ENCODE data around the gene F13B. TPM values are rescaled to one million over a fixed set of nuclear protein-coding genes. Genes with fewer than 3 reads are reported as not detected.

F13B gene
- total RNA-seq, 4 donors from 2014 or later = not detected

GRCh38 chr1:197029749-197030148 is 37.3 kb downstream of the F13B start:
- Histone ChIP-seq H3K27ac (no peak overlapping the region), H3K27me3 (no peaks in the 10 kb centered on the region), H3K4me1 (no peaks in the 10 kb centered on the region), H3K9me3 (no peaks in the 10 kb centered on the region), H3K4me3 (no peak overlapping the region), H3K36me3 (no peaks in the 10 kb centered on the region)
- TF ChIP-seq CTCF (IDR thresholded peaks at IDR 0.05) (no peak), POLR2A (IDR thresholded peaks at IDR 0.05) (no peak)
- intact Hi-C loops (cut with DNase I; ENCODE audit: low total_unique reads) = no loop called here
- no peak for DNase-seq

GRCh38 chr1:197027359-197027758 is 39.7 kb downstream of the F13B start:
- Histone ChIP-seq H3K27ac (no peak overlapping the region), H3K4me1 (no peaks in the 10 kb centered on the region), H3K9me3 (no peaks in the 10 kb centered on the region), H3K4me3 (no peak overlapping the region), H3K36me3 (no peaks in the 10 kb centered on the region), H3K27me3 (no peaks in the 10 kb centered on the region)
- no peak for DNase-seq
- intact Hi-C loops (cut with DNase I; ENCODE audit: low total_unique reads) = no loop called here
- no peak for TF ChIP-seq CTCF (IDR thresholded peaks at IDR 0.05)
- no peak for TF ChIP-seq POLR2A (IDR thresholded peaks at IDR 0.05)

- DNase-seq = no peak
- no peak for TF ChIP-seq CTCF (IDR thresholded peaks at IDR 0.05)
- TF ChIP-seq POLR2A (IDR thresholded peaks at IDR 0.05) = no peak
- H3K27ac ChIP-seq = no peak overlapping the region
- no peaks in the 10 kb centered on the region for H3K27me3 ChIP-seq
- H3K4me3 ChIP-seq = no peak overlapping the region
- H3K9me3 ChIP-seq = no peaks in the 10 kb centered on the region
- no peaks in the 10 kb centered on the region for H3K36me3 ChIP-seq
- intact Hi-C loops (cut with DNase I; ENCODE audit: low total_unique reads) = no loop called here
- H3K4me1 ChIP-seq = no peaks in the 10 kb centered on the region
Measured at GRCh38 chr1:197024460-197024859, 42.6 kb downstream of the F13B start.

- intact Hi-C loops (cut with DNase I; ENCODE audit: low total_unique reads) = no loop called here
Measured at GRCh38 chr1:197021716-197022115, 45.3 kb downstream of the F13B start.

GRCh38 chr1:197017558-197018146 is 49.4 kb downstream of the F13B start:
- no peaks in the 10 kb centered on the region for H3K4me1 ChIP-seq
- no peaks in the 10 kb centered on the region for H3K27me3 ChIP-seq
- no peaks in the 10 kb centered on the region for H3K9me3 ChIP-seq
- intact Hi-C loops (cut with DNase I; ENCODE audit: low total_unique reads) = no loop called here
- no peak for TF ChIP-seq CTCF (IDR thresholded peaks at IDR 0.05)
- no peak for TF ChIP-seq POLR2A (IDR thresholded peaks at IDR 0.05)
- no peak overlapping the region for H3K4me3 ChIP-seq
- H3K27ac ChIP-seq = no peak overlapping the region
- DNase-seq = peak in 1 of 2 donors; percentile 32
- no peaks in the 10 kb centered on the region for H3K36me3 ChIP-seq

More at GRCh38 chr1:197021716-197022115, 45.3 kb downstream of the F13B start:
- no peaks in the 10 kb centered on the region for H3K36me3 ChIP-seq
- H3K4me3 ChIP-seq = no peak overlapping the region
- DNase-seq = no peak
- no peak for TF ChIP-seq CTCF (IDR thresholded peaks at IDR 0.05)
- TF ChIP-seq POLR2A (IDR thresholded peaks at IDR 0.05) = no peak
- no peak overlapping the region for H3K27ac ChIP-seq
- H3K9me3 ChIP-seq = no peaks in the 10 kb centered on the region
- no peaks in the 10 kb centered on the region for H3K27me3 ChIP-seq
- no peaks in the 10 kb centered on the region for H3K4me1 ChIP-seq

All from uterus (tissue), 4 donors.